ENCODE data around the gene WDFY4.

DNA sequence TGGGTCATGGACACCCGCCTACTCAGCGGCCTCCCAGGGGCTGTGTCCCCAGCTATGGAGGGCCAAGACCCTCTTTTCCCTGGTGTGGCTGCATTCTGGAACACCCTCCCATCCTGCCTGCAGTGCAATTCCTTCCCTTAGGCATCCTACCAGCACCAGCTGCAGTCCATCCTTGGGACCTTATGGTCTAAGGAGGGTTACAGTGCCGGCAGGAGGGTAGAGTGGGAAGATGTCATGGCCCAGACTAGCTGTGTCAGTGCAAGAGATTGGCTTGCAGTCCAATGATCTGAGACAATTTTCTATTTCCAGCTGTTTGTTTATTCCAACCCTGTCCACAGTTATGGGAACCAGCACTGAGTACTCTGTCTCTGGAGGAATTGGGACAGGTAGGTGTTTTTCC is 92.4 kb downstream of the WDFY4 start:
- no peak for TF ChIP-seq HDGF (IDR thresholded peaks at IDR 0.05; ENCODE audit: borderline replicate concordance)
- TF ChIP-seq BHLHE40 (IDR thresholded peaks at IDR 0.05; ENCODE audit: borderline replicate concordance), result no peak
- TF ChIP-seq, protein P1, sequence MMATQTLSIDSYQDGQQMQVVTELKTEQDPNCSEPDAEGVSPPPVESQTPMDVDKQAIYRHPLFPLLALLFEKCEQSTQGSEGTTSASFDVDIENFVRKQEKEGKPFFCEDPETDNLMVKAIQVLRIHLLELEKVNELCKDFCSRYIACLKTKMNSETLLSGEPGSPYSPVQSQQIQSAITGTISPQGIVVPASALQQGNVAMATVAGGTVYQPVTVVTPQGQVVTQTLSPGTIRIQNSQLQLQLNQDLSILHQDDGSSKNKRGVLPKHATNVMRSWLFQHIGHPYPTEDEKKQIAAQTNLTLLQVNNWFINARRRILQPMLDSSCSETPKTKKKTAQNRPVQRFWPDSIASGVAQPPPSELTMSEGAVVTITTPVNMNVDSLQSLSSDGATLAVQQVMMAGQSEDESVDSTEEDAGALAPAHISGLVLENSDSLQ (IDR thresholded peaks at IDR 0.05), result no peak
- TF ChIP-seq NFRKB (IDR thresholded peaks at IDR 0.05), result no peak
- TF ChIP-seq LEF1 (IDR thresholded peaks at IDR 0.05; ENCODE audit: borderline replicate concordance), result no peak
- TF ChIP-seq FOXK2 (IDR thresholded peaks at IDR 0.05), result no peak
- no peak for TF ChIP-seq SP1 (IDR thresholded peaks at IDR 0.05)
- no peak for TF ChIP-seq ARNT (IDR thresholded peaks at IDR 0.05)
- no peak for TF ChIP-seq FOXM1 (IDR thresholded peaks at IDR 0.05; ENCODE audit: borderline replicate concordance)

Data from HEK293T (cell line).